HG03095 (cell line): ENCODE results near the gene DNMT3B.
"Not testable (repeated sequence)": the region's sequence is repeated elsewhere in the genome, so short reads cannot be mapped to it uniquely, and the experiment has no call there.

ENCODE experiments used
- ATAC-seq: cut with Tn5 transposase; IDR thresholded peaks from one replicate; pipeline ENCODE4 v1.9.1; 2021; ENCODE audit warnings: moderate library complexity; ENCODE audit not compliant: unreplicated experiment

Gene DNMT3B

GRCh38 chr20:32761831-32762753 is at the start of gene DNMT3B:
DNMT3B (plus strand) TSS chr20:32762385; CDS start chr20:32780324, 17,939 bp downstream.
- ATAC-seq = peak; percentile 63

- ATAC-seq = no peak
Measured at GRCh38 chr20:32718749-32719348, 43.3 kb upstream of the DNMT3B start.

GRCh38 chr20:32727683-32728082 is 34.5 kb upstream of the DNMT3B start:
- no peak for ATAC-seq

GRCh38 chr20:32728435-32728834 is 33.8 kb upstream of the DNMT3B start:
- not testable (repeated sequence) for ATAC-seq

- ATAC-seq = not testable (repeated sequence)
Measured at GRCh38 chr20:32729334-32729733, 32.9 kb upstream of the DNMT3B start.

- no peak for ATAC-seq
Measured at GRCh38 chr20:32731882-32732266, 30.3 kb upstream of the DNMT3B start.

- no peak for ATAC-seq
Measured at GRCh38 chr20:32737371-32738223, 24.6 kb upstream of the DNMT3B start.

- no peak for ATAC-seq
Measured at GRCh38 chr20:32741151-32741550, 21.0 kb upstream of the DNMT3B start.

GRCh38 chr20:32742322-32743236 is 19.6 kb upstream of the DNMT3B start:
- ATAC-seq = no peak

GRCh38 chr20:32743237-32744112 is 18.7 kb upstream of the DNMT3B start, which contains the start of gene COMMD7:
COMMD7 (minus strand) TSS chr20:32743467; CDS start chr20:32743391, 76 bp downstream.
- peak; percentile 65 for ATAC-seq

- no peak for ATAC-seq
Measured at GRCh38 chr20:32749914-32750637, 12.1 kb upstream of the DNMT3B start.

GRCh38 chr20:32751293-32751692 is 10.9 kb upstream of the DNMT3B start:
- ATAC-seq = no peak

- ATAC-seq = no peak
Measured at GRCh38 chr20:32751702-32752457, 10.3 kb upstream of the DNMT3B start.

- no peak for ATAC-seq
Measured at GRCh38 chr20:32752458-32753250, 9.5 kb upstream of the DNMT3B start.

- ATAC-seq = no peak
Measured at GRCh38 chr20:32753731-32754130, 8.5 kb upstream of the DNMT3B start.

GRCh38 chr20:32756156-32756555 is 6.0 kb upstream of the DNMT3B start:
- no peak for ATAC-seq

GRCh38 chr20:32761417-32761830 is 761 bp upstream of the DNMT3B start:
- ATAC-seq = no peak
